BLaER1 treated with 17β-estradiol and CSF1 and Interleukin-3, amounts not matched to agents 10 nM and 100 nM (cell line): Measurements from ENCODE around the gene POU2AF2.

ENCODE experiments used
- H3K27ac ChIP-seq, 11 experiments: shearing (Covaris generic); formaldehyde crosslinking; 2 replicates each; pipeline ENCODE4 v1.8.1; 2022
- H3K27me3 ChIP-seq, 11 experiments: shearing (Covaris generic); formaldehyde crosslinking; 2 replicates each; pipeline ENCODE4 v1.8.1; 2022
- H3K36me3 ChIP-seq, 11 experiments: shearing (Covaris generic); formaldehyde crosslinking; 2 replicates each; pipeline ENCODE4 v1.8.1; 2022
- H3K4me1 ChIP-seq, 10 experiments: shearing (Covaris generic); formaldehyde crosslinking; 2 replicates each; pipeline ENCODE4 v1.8.1; 2022
- H3K4me2 ChIP-seq, 11 experiments: shearing (Covaris generic); formaldehyde crosslinking; 2 replicates each; pipeline ENCODE4 v1.8.1; 2022
- H3K4me3 ChIP-seq, 10 experiments: shearing (Covaris generic); formaldehyde crosslinking; 2 replicates each; pipeline ENCODE4 v1.8.1; 2022
- H3K9ac ChIP-seq, 11 experiments: shearing (Covaris generic); formaldehyde crosslinking; 2 replicates each; pipeline ENCODE4 v1.8.1; 2022
- H3K9me3 ChIP-seq, 11 experiments: shearing (Covaris generic); formaldehyde crosslinking; replicated peaks in 1 of 11; 2 replicates each; pipeline ENCODE4 v1.8.1; 2022
- H4K20me1 ChIP-seq, 11 experiments: shearing (Covaris generic); formaldehyde crosslinking; 2 replicates each; pipeline ENCODE4 v1.8.1; 2022
- Cebpa-rat ChIP-seq, 11 experiments: shearing (Covaris generic); IDR thresholded peaks; 2 replicates each; pipeline ENCODE4 v1.8.1; 2022

POU2AF2 gene

GRCh38 chr11:111245425-111245824, at the start of gene POU2AF2:
POU2AF2 (plus strand) TSS chr11:111245725; CDS start chr11:111245854, 129 bp downstream.
- H3K36me3 ChIP-seq = no peaks in the 10 kb centered on the region
- no peak for TF ChIP-seq Cebpa-rat (IDR thresholded peaks at IDR 0.05)
- H3K4me2 ChIP-seq = no peak within 1 kb of the TSS
- H3K27me3 ChIP-seq = no peaks in the 10 kb centered on the region
- no peak within 1 kb of the TSS for H3K4me3 ChIP-seq
- H4K20me1 ChIP-seq = no peaks in the 10 kb centered on the region
- H3K9me3 ChIP-seq = no peaks in the 10 kb centered on the region
- no peak within 1 kb of the TSS for H3K27ac ChIP-seq
- no peaks in the 10 kb centered on the region for H3K4me1 ChIP-seq
- no peak within 1 kb of the TSS for H3K9ac ChIP-seq

- H3K27me3 ChIP-seq = no peaks in the 10 kb centered on the region
- H3K4me2 ChIP-seq = no peak overlapping the region
- no peak overlapping the region for H3K27ac ChIP-seq
- H4K20me1 ChIP-seq = no peaks in the 10 kb centered on the region
- no peaks in the 10 kb centered on the region for H3K9me3 ChIP-seq
- no peak for TF ChIP-seq Cebpa-rat (IDR thresholded peaks at IDR 0.05)
- no peaks in the 10 kb centered on the region for H3K36me3 ChIP-seq
- H3K4me3 ChIP-seq = no peak overlapping the region
- H3K4me1 ChIP-seq = no peaks in the 10 kb centered on the region
- no peak overlapping the region for H3K9ac ChIP-seq
Measured at GRCh38 chr11:111200010-111200534, 45.5 kb upstream of the POU2AF2 start.

- no peak for TF ChIP-seq Cebpa-rat (IDR thresholded peaks at IDR 0.05)
- Histone ChIP-seq H3K36me3 (no peaks in the 10 kb centered on the region), H3K4me1 (no peaks in the 10 kb centered on the region), H3K27me3 (no peaks in the 10 kb centered on the region), H4K20me1 (no peaks in the 10 kb centered on the region), H3K9me3 (no peaks in the 10 kb centered on the region), H3K4me3 (no peak overlapping the region), H3K4me2 (no peak overlapping the region), H3K27ac (no peak overlapping the region), H3K9ac (no peak overlapping the region)
Measured at GRCh38 chr11:111204211-111204610, 41.3 kb upstream of the POU2AF2 start.

- Histone ChIP-seq H3K4me3 (no peak overlapping the region), H3K9ac (no peak overlapping the region), H3K4me2 (no peak overlapping the region), H3K36me3 (no peaks in the 10 kb centered on the region), H4K20me1 (no peaks in the 10 kb centered on the region), H3K4me1 (no peaks in the 10 kb centered on the region), H3K27ac (no peak overlapping the region), H3K9me3 (no peaks in the 10 kb centered on the region), H3K27me3 (no peaks in the 10 kb centered on the region)
- no peak for TF ChIP-seq Cebpa-rat (IDR thresholded peaks at IDR 0.05)
Measured at GRCh38 chr11:111205632-111206385, 39.7 kb upstream of the POU2AF2 start.

- no peak for TF ChIP-seq Cebpa-rat (IDR thresholded peaks at IDR 0.05)
Measured at GRCh38 chr11:111206472-111206871, 39.1 kb upstream of the POU2AF2 start.

GRCh38 chr11:111207213-111207612, 38.3 kb upstream of the POU2AF2 start:
- no peak for TF ChIP-seq Cebpa-rat (IDR thresholded peaks at IDR 0.05)
- Histone ChIP-seq H3K9me3 (0 out of 22 replicates have a peak, but pooled peaks cover 0 to 3% (median 0%) of the 10 kb centered on the region in 11 experiments), H3K36me3 (no peaks in the 10 kb centered on the region), H3K4me2 (no peak overlapping the region), H3K4me3 (no peak overlapping the region), H3K27ac (no peak overlapping the region), H3K4me1 (no peaks in the 10 kb centered on the region), H3K9ac (no peak overlapping the region), H3K27me3 (no peaks in the 10 kb centered on the region), H4K20me1 (no peaks in the 10 kb centered on the region)

More at GRCh38 chr11:111206472-111206871, 39.1 kb upstream of the POU2AF2 start:
- Histone ChIP-seq H3K36me3 (no peaks in the 10 kb centered on the region), H3K27ac (no peak overlapping the region), H3K27me3 (no peaks in the 10 kb centered on the region), H3K4me3 (no peak overlapping the region), H3K4me2 (no peak overlapping the region), H4K20me1 (no peaks in the 10 kb centered on the region), H3K9me3 (no peaks in the 10 kb centered on the region), H3K4me1 (no peaks in the 10 kb centered on the region), H3K9ac (no peak overlapping the region)

- Histone ChIP-seq H3K27me3 (no peaks in the 10 kb centered on the region), H3K4me3 (no peak overlapping the region), H3K4me1 (no peaks in the 10 kb centered on the region), H3K9ac (no peak overlapping the region), H3K27ac (no peak overlapping the region), H3K9me3 (peaks cover 0 to 10% (median 0%) of the 10 kb centered on the region in 11 experiments; a peak in 3 of 22 replicates), H3K36me3 (no peaks in the 10 kb centered on the region), H3K4me2 (no peak overlapping the region), H4K20me1 (no peaks in the 10 kb centered on the region)
- no peak for TF ChIP-seq Cebpa-rat (IDR thresholded peaks at IDR 0.05)
Measured at GRCh38 chr11:111209543-111210355, 35.8 kb upstream of the POU2AF2 start.

GRCh38 chr11:111213256-111213655, 32.3 kb upstream of the POU2AF2 start:
- Histone ChIP-seq H3K27me3 (no peaks in the 10 kb centered on the region), H3K27ac (no peak overlapping the region), H3K36me3 (no peaks in the 10 kb centered on the region), H3K4me1 (no peaks in the 10 kb centered on the region), H3K4me3 (no peak overlapping the region), H3K9ac (no peak overlapping the region), H3K9me3 (peaks cover 0 to 12% (median 6%) of the 10 kb centered on the region in 11 experiments; a peak in 12 of 22 replicates), H3K4me2 (no peak overlapping the region), H4K20me1 (no peaks in the 10 kb centered on the region)
- TF ChIP-seq Cebpa-rat (IDR thresholded peaks at IDR 0.05) = no peak

- H3K27ac ChIP-seq = no peak overlapping the region
- H3K36me3 ChIP-seq = no peaks in the 10 kb centered on the region
- no peaks in the 10 kb centered on the region for H4K20me1 ChIP-seq
- H3K27me3 ChIP-seq = peaks cover 0 to 5% (median 0%) of the 10 kb centered on the region in 11 experiments; a peak in 1 of 22 replicates
- no peak for TF ChIP-seq Cebpa-rat (IDR thresholded peaks at IDR 0.05)
- H3K4me3 ChIP-seq = no peak overlapping the region
- H3K4me2 ChIP-seq = no peak overlapping the region
- H3K9me3 ChIP-seq = peaks cover 12 to 24% (median 19%) of the 10 kb centered on the region in 11 experiments; a peak in 20 of 22 replicates
- H3K9ac ChIP-seq = no peak overlapping the region
- peaks cover 0 to 15% (median 13%) of the 10 kb centered on the region in 10 experiments; a peak in 16 of 20 replicates for H3K4me1 ChIP-seq
Measured at GRCh38 chr11:111220721-111221120, 24.8 kb upstream of the POU2AF2 start.
